H9 (cell line): Measurements from ENCODE around the gene BRSK2. TPM values are rescaled to one million over a fixed set of nuclear protein-coding genes. Genes with fewer than 3 reads are reported as not detected.

Experiments used
- DNase-seq: peaks from one replicate; pipeline ENCODE4 v3.0.0-alpha.2; 2017
- H2AFZ ChIP-seq: one replicate; pipeline ENCODE4 v1.6.1; 2013; ENCODE audit warnings: mild to moderate bottlenecking, low read length, control low read depth, moderate library complexity
- H2AK5ac ChIP-seq: 2 replicates; pipeline ENCODE4 v1.6.1; 2013; ENCODE audit warnings: low read length, control low read depth, mixed read lengths; ENCODE audit not compliant: insufficient read length
- H2BK120ac ChIP-seq: one replicate; pipeline ENCODE4 v1.6.1; 2013; ENCODE audit warnings: low read depth, mild to moderate bottlenecking, low read length, control low read depth, inconsistent platforms; ENCODE audit not compliant: poor library complexity, severe bottlenecking
- H2BK12ac ChIP-seq: 2 replicates; pipeline ENCODE4 v1.6.1; 2013; ENCODE audit warnings: low read length, control low read depth, mixed read lengths, low read depth; ENCODE audit not compliant: insufficient read length
- H2BK15ac ChIP-seq: 2 replicates; pipeline ENCODE4 v1.6.1; 2013; ENCODE audit warnings: low read depth, low read length, control low read depth
- H2BK20ac ChIP-seq: one replicate; pipeline ENCODE4 v1.6.1; 2013; ENCODE audit warnings: low read depth, mild to moderate bottlenecking, low read length, control low read depth, inconsistent platforms; ENCODE audit not compliant: poor library complexity, severe bottlenecking
- H2BK5ac ChIP-seq: 2 replicates; pipeline ENCODE4 v1.6.1; 2013; ENCODE audit warnings: low read length, control low read depth, mixed read lengths; ENCODE audit not compliant: insufficient read length
- H3K14ac ChIP-seq: 2 replicates; pipeline ENCODE4 v1.6.1; 2013; ENCODE audit warnings: low read length, control low read depth; ENCODE audit not compliant: insufficient read depth
- H3K18ac ChIP-seq: 2 replicates; pipeline ENCODE4 v1.6.1; 2013; ENCODE audit warnings: low read depth, mild to moderate bottlenecking, mixed read lengths, low read length, control low read depth; ENCODE audit not compliant: insufficient read length
- H3K23ac ChIP-seq: 2 replicates; pipeline ENCODE4 v1.6.1; 2013; ENCODE audit warnings: low read length, control low read depth, mixed read lengths, low read depth; ENCODE audit not compliant: insufficient read length
- H3K23me2 ChIP-seq: 2 replicates; pipeline ENCODE4 v1.6.1; 2013; ENCODE audit warnings: low read depth, mild to moderate bottlenecking, mixed read lengths, low read length, control low read depth; ENCODE audit not compliant: insufficient read length, poor library complexity, severe bottlenecking
- H3K27ac ChIP-seq: 2 replicates; pipeline ENCODE4 v1.5.1; 2013; ENCODE audit warnings: low read length, control low read depth, mixed read lengths, low read depth; ENCODE audit not compliant: insufficient read length
- H3K27me3 ChIP-seq: 2 replicates; pipeline ENCODE4 v1.6.1; 2013; ENCODE audit warnings: low read length, control low read depth, inconsistent platforms; ENCODE audit not compliant: insufficient read depth
- H3K4ac ChIP-seq: 2 replicates; pipeline ENCODE4 v1.6.1; 2013; ENCODE audit warnings: low read depth, mild to moderate bottlenecking, control low read depth, inconsistent platforms, low read length, moderate library complexity
- H3K4me1 ChIP-seq: 2 replicates; pipeline ENCODE4 v1.6.1; 2013; ENCODE audit warnings: low read length, control low read depth, inconsistent platforms; ENCODE audit not compliant: insufficient read depth
- H3K4me2 ChIP-seq: 2 replicates; pipeline ENCODE4 v1.6.1; 2013; ENCODE audit warnings: low read length, control low read depth, mixed read lengths; ENCODE audit not compliant: insufficient read length, insufficient read depth
- H3K56ac ChIP-seq: 2 replicates; pipeline ENCODE4 v1.6.1; 2013; ENCODE audit warnings: low read depth, mild to moderate bottlenecking, mixed read lengths, low read length, control low read depth; ENCODE audit not compliant: insufficient read length
- H3K79me1 ChIP-seq: 2 replicates; pipeline ENCODE4 v1.6.1; 2013; ENCODE audit warnings: low read depth, mild to moderate bottlenecking, moderate library complexity, low read length, control low read depth, inconsistent platforms; ENCODE audit not compliant: insufficient read depth, poor library complexity, severe bottlenecking
- H3K79me2 ChIP-seq: 2 replicates; pipeline ENCODE4 v1.6.1; 2013; ENCODE audit warnings: low read length, control low read depth, inconsistent platforms; ENCODE audit not compliant: insufficient read depth
- H3K9ac ChIP-seq: 2 replicates; pipeline ENCODE4 v1.6.1; 2013; ENCODE audit warnings: low read length, control low read depth, mixed read lengths; ENCODE audit not compliant: insufficient read length; ENCODE audit errors: extremely low read depth
- H3K9me3 ChIP-seq: one replicate; pipeline ENCODE4 v1.6.1; 2013; ENCODE audit warnings: low read depth, low read length, inconsistent platforms; ENCODE audit not compliant: control insufficient read depth
- H3T11ph ChIP-seq: one replicate; pipeline ENCODE4 v1.6.1; 2013; ENCODE audit warnings: mild to moderate bottlenecking, low read length, control low read depth, inconsistent platforms
- H4K20me1 ChIP-seq: one replicate; pipeline ENCODE4 v1.6.1; 2013; ENCODE audit not compliant: control insufficient read depth, insufficient read length, insufficient read depth
- H4K5ac ChIP-seq: 2 replicates; pipeline ENCODE4 v1.6.1; 2013; ENCODE audit warnings: low read depth, mild to moderate bottlenecking, mixed read lengths, low read length, control low read depth; ENCODE audit not compliant: insufficient read length
- H4K8ac ChIP-seq: replicated peaks from 2 replicates; pipeline ENCODE4 v1.6.1; 2013; ENCODE audit warnings: low read length, control low read depth, mixed read lengths, low read depth; ENCODE audit not compliant: insufficient read length
- H4K91ac ChIP-seq: 2 replicates; pipeline ENCODE4 v1.6.1; 2013; ENCODE audit warnings: low read depth, mild to moderate bottlenecking, moderate library complexity, mixed read lengths, low read length, control low read depth; ENCODE audit not compliant: insufficient read length
- H3K27ac Mint-ChIP-seq, 3 experiments: 2 replicates in 2 of 3; 3 replicates in 1 of 3; pipeline ENCODE4 v1.8.0; 2020 to 2021; ENCODE audit warnings: mixed read lengths in 3 of 3, mild to moderate bottlenecking in 1 of 3, moderate library complexity in 1 of 3
- H3K27me3 Mint-ChIP-seq: 2 replicates; pipeline ENCODE4 v1.8.0; 2021; ENCODE audit warnings: low read depth, mild to moderate bottlenecking, moderate library complexity, mixed read lengths
- H3K36me3 Mint-ChIP-seq, 3 experiments: 2 replicates in 2 of 3; 3 replicates in 1 of 3; pipeline ENCODE4 v1.8.0; 2020 to 2021; ENCODE audit warnings: low read depth in 3 of 3, mixed read lengths in 3 of 3; ENCODE audit not compliant: insufficient read depth in 1 of 3
- H3K4me1 Mint-ChIP-seq, 2 experiments: 2 replicates each; pipeline ENCODE4 v1.8.0; 2020; ENCODE audit warnings: mixed read lengths in 2 of 2
- H3K4me3 Mint-ChIP-seq, 2 experiments: 2 replicates in 1 of 2; 3 replicates in 1 of 2; pipeline ENCODE4 v1.8.0; 2020 to 2021; ENCODE audit warnings: mild to moderate bottlenecking in 2 of 2, mixed read lengths in 2 of 2, moderate library complexity in 1 of 2
- H3K9me3 Mint-ChIP-seq, 2 experiments: 2 replicates in 1 of 2; 3 replicates in 1 of 2; pipeline ENCODE4 v1.8.0; 2020; ENCODE audit warnings: mild to moderate bottlenecking in 2 of 2, mixed read lengths in 2 of 2, moderate library complexity in 1 of 2
- CTCF ChIP-seq: fragments of 200-600 bp; sonication (generic); conservative IDR thresholded peaks from 3 replicates; pipeline ENCODE4 v1.8.0; 2021; ENCODE audit warnings: antibody characterized with exemption, mild to moderate bottlenecking
- WGBS: extraction: QIAGEN DNeasy Blood & Tissue Kit; methylation state at CpG from one replicate; pipeline ENCODE4 v1.1.7; 2013; ENCODE audit warnings: missing lambda C conversion rate, low lambda C conversion rate, mixed read lengths; ENCODE audit not compliant: insufficient read length; ENCODE audit errors: extremely low coverage; 5-methylcytosine and 5-hydroxymethylcytosine counted together
- total RNA-seq: library from RNA; stranded (reverse); gene quantifications from 2 replicates; pipeline ENCODE4 v1.2.1, GENCODE V29; 2021

Gene BRSK2
- total RNA-seq, 1 experiment from 2014 or later: 28.4 TPM

GRCh38 chr11:1494650-1495049 is 104.9 kb downstream of the BRSK2 start:
- H3K4ac ChIP-seq: no peak overlapping the region
- no peaks in the 10 kb centered on the region for H3K23me2 ChIP-seq
- H3K27ac ChIP-seq: no peak overlapping the region
- H2AFZ ChIP-seq: no peak overlapping the region
- no peak overlapping the region for H3K23ac ChIP-seq
- H3K27ac Mint-ChIP-seq: no peak overlapping the region
- H3K9me3 ChIP-seq: no peaks in the 10 kb centered on the region
- DNase-seq: no peak
- no peak overlapping the region for H2BK20ac ChIP-seq
- peaks cover 2% of the 10 kb centered on the region for H4K20me1 ChIP-seq
- no peaks in the 10 kb centered on the region for H3K27me3 ChIP-seq
- no peak overlapping the region for H3T11ph ChIP-seq
- H3K4me3 Mint-ChIP-seq: no peak overlapping the region
- H3K36me3 Mint-ChIP-seq: peaks cover 3 to 15% (median 5%) of the 10 kb centered on the region in 3 experiments; a peak in 6 of 7 replicates
- H3K9ac ChIP-seq: no peak overlapping the region
- no CpG with 5 or more reads among the region's 3 CpGs for WGBS
- H3K4me2 ChIP-seq: no peak overlapping the region
- no peak overlapping the region for H2BK120ac ChIP-seq
- no peak overlapping the region for H2BK5ac ChIP-seq
- peaks cover 11 to 18% of the 10 kb centered on the region in 2 experiments for H3K4me1 Mint-ChIP-seq
- TF ChIP-seq CTCF: no peak
- H3K79me1 ChIP-seq: peaks cover 3% of the 10 kb centered on the region
- H3K18ac ChIP-seq: no peak overlapping the region
- H2BK15ac ChIP-seq: no peak overlapping the region
- no peak overlapping the region for H2AK5ac ChIP-seq
- peaks cover 4% of the 10 kb centered on the region for H3K27me3 Mint-ChIP-seq
- H2BK12ac ChIP-seq: no peak overlapping the region
- H3K9me3 Mint-ChIP-seq: peaks cover 8 to 15% of the 10 kb centered on the region in 2 experiments; a peak in 4 of 5 replicates
- no peaks in the 10 kb centered on the region for H3K4me1 ChIP-seq
- H4K5ac ChIP-seq: no peak overlapping the region
- H3K79me2 ChIP-seq: peaks cover 3% of the 10 kb centered on the region; the same call in 1 of the 2 replicates
- H4K8ac ChIP-seq: no peak overlapping the region
- no peak overlapping the region for H3K14ac ChIP-seq
- no peak overlapping the region for H4K91ac ChIP-seq
- no peak overlapping the region for H3K56ac ChIP-seq
